Fibroblast of skin of left quadriceps (primary cell): Measurements from ENCODE around the gene FMN2.

Experiments used
- DNase-seq, 2 experiments: peaks; one replicate each; pipeline ENCODE4 v3.0.0-alpha.2; 2013; ENCODE audit warnings: low read depth in 2 of 2

The FMN2 gene

DNA sequence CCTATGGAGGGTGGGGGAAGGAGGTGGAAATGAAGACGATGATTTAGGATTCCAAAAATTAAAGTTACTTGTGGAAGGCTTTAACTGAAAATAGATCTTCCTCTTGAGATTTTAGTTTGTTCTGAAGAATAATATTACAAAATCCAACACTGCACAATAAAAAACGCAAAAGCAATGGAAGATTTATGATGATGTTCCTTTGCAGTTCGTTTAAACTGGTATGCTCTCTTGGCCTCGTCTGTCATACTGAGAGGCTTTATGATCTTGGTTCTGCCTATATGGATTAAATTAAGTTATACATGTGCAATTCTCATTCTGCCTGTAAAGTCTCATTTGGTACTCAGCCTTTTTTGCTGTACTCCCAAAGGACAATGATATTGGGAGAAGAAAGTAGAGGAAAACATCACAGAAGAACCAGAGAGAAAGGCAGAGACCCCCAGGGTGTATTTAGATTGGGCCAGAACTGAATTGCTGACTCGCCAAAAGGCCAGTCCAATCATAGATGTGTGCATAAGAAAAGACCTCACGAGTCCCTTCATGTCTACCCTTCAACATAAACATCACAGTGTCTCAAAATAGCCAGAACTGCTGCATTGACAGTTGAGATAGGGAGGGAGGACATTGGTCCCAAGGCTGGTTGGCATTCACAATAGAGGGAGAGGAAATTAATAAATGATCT is 331.7 kb downstream of the FMN2 start:
- no peak for DNase-seq

DNA sequence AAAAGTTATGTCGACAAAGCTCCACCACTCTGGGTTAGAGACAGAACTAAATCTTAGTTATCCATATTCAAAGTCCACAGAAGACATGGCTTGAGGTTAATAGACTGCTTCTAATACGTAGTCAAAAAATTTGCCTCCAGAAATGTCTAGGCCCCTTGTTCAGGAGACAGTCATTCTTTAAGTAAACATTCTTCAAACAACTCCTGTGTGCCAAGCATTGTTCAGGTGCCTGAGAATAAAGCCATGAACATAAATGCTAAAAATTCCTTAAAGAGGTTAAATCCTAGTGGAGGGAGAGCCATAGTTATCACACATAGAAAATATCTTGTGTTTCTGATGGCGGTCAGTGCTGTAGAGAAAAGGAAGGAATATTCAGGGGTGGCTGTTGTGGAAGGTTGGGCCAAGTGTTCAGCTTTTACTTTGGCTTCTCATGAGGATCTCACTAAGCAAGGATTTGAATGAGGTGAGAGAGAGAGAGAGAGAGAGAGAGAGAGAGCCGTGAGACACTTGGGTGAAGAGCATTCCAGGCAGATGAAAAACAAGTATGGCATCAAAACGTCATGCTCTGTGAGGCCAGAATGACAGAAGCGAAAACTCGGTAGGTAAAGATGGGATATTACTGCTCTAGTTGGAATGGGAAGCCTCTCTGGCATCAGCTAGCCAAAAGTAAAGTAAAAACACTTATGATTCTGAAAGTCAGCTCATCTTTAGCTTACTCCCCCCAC is 333.2 kb downstream of the FMN2 start:
- no peak for DNase-seq

DNA sequence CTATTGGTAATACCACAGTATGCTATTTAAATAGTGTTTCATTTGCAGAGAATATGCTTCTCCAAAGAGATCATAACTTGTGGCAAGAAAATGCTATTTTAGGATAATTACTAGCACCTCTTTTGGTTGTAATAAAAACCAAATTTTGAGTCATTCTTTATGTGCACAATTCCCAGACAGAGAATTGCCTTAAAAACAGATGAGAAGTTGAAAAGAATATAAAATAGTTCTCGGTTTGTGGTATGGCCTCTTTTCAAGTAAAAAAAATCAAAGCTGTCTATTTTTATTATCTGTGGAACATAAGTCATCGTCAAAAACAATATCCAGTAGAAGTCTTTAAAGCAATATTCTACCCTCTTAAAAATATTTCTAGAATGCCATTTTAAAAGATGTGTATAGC is 334.4 kb downstream of the FMN2 start:
- DNase-seq, result peak in 1 of 2 experiments; percentile 38

DNA sequence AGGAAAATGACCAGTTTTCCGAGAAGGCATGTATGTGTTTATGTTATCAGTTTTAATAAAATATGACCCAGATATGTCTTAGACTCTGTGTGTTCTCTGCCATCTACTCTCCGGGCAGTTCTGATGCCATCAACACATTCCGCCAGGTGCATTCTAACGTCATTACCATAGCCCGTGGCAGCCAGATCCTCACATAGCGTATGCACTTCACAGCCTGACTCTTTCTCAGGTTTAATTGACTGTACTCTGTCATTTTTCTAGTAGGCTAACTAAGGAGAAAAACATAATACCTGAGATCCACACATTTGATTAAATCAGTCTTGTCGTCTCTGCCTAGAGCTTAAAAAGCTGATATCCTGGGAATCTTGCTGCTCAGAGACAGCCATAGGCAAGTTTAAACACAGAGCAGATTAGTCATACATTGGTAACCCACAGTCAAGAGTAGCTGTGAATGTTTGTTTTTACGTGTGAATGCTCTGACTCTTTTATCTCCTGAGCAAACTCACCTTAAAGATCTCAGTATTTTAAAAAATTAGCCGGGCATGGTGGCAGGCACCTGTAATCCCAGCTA is 344.4 kb downstream of the FMN2 start:
- DNase-seq, result no peak

DNA sequence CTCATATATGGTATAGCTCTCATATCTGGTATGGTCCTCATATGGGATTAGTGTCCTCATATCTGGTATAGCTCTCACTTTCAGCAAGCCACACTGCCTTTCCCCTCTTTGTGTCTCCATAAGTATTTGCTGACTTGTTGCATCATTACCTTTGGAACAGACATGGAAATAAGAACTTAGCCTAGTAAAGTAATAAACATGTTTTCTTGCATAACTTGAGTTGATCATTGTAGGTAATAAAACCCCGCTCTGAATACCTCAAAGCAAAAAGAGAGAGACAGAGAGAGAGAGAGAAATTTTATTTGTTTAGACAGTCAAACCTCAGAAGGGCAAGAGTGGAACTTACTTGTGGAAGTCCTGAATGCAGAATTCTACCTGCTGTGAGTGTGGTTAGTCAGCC is 350.0 kb downstream of the FMN2 start:
- DNase-seq, result no peak

DNA sequence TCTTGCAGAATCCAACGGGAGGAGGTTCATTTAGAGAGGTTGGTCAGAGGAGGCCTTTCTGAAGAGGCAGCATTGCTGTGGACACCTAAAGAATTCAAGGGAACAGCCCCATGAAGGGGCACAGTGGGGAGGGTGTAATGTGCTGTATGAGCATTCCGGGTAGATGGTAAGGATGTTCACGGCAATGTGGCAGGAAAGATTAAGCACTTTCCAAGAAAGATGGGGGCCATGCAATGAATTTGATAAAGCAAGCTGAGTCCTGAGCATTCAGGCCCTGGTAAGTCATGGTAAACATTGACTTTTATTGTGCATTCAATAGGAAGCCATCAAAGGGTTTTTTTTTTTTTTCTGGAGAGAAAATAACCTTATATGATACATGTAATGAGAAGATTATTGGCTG is 353.7 kb downstream of the FMN2 start:
- no peak for DNase-seq

DNA sequence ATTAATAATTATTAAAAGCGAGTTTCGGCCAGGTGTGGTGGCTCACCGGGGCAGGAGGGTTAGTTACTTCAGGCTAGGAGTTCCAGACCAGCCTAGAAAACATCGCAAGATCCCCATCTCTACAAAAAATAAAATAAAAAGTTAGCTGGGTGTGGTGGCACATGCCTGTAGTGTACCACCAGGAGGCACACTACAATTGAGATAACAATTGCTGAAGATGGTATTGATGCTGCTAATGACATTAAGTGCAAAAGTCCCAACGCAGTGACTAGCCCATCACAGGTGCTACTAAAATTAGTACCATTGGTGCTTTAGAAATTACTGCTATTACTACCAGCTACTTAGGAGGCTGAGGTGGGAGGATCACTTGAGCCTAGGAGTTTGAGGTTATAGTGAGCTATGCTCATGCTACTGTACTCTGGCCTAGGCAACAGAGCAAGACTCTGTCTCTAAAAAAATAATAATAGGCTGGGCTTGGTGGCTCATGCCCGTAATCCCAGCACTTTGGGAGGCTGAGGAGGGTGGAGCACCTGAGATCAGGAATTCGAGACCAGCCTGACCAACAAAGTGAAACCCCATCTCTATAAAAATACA is 363.6 kb downstream of the FMN2 start:
- no peak for DNase-seq

DNA sequence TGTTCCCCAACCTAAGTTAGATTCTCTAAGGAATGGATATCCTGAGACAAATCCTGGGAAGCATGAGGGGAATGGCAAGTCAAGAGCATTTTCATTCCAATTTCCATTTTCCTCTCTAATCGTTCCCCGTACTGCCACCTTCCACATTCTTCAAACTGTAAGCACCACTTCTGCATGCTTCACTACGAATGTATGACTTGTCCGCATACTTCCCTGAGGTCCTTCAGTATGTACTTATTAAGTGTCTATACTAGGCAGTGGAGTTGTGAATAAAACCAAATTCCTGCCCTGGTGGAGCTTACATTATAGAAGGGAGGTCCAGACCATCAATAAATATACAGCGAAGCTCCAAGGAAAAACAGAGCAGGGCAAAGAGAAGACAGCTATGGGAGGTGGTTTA is 365.5 kb downstream of the FMN2 start:
- no peak for DNase-seq

DNA sequence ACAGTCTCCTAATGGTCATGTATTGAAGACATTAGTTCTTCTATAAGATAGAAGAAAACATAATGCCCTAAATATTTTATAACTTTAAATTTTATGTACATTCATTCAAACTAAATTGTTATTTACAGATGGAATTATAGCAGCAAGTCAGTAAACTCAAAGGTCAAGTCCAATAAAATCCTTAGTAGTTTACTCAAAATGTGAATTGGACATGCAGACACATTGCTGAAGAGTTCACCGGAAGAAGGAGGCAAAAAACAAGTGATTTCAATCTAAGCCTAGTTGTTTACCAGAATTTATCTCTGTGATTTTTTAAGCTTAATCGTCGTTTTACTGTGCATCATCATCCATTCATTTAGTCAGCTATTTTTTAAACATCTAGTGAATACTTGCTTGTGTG is 370.6 kb downstream of the FMN2 start:
- DNase-seq, result no peak

DNA sequence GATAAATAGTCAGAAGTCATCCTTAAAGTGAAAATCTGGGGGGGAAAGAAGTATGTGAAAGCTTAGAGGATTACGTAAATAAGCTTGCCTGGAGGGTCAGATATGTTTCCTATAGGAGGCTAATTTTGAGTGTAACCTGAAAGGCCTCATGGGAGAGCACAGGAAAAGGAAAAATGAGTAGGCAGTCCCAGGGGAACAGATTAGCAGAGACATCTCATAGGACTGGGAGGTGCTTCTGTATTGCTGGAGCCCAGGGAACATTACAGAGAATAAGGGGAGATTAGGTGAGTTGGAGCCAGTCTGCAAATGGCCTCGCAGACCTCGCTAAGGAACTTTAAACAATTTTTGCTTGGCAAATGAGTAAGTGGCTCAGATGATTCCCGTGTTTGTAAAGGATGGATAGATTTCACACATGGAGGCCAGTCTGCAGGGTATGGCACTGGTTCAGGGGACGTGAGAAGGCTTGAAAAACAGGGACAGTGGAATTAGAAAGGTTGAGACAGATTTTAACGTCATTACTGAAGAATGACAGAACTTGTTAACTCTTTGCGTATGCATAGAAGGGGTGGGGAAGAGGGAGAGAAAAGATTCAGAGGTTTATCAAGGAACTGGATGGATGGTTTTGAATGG is 371.2 kb downstream of the FMN2 start:
- peak in 1 of 2 experiments; percentile 36 for DNase-seq

DNA sequence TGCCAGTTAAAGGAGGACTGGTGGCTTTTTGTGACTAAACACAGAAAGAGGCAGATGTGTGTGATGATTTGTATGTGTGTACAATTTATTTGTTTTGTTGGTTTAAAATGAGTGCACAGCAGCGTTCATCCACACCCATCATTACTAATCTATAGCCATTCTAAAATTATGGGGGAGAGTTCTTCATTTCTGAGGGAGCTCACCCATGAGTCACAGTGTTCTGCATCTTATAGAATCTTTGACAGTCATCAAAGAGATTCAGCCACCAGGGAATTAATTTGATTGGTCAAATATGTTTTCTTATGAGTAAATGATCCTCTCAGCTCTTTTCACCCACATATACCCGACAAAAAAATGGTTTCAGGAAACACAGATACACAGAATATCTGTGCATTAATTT is 372.4 kb downstream of the FMN2 start:
- peak in 1 of 2 experiments; percentile 21 for DNase-seq

DNA sequence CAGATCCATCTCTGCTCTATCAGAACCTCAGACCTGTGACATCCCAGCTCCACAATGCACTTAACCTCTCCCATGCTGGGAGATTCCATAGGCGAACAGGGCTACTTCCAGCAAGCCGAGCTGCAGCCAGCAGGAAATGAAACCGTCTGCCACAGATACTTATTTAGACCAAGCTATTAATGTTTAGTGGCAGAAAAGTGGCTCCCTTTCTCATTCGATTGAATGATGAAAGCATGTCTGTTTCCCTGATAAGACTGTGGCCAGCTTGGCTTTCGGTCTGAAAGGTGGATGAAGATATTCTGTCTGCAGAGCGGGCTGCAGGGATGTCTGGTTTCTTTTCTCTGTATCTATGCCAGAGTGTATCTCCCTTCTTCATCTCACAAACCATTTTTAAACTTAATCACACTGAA is 373.9 kb downstream of the FMN2 start:
- DNase-seq, result peak in 1 of 2 experiments; percentile 14

DNA sequence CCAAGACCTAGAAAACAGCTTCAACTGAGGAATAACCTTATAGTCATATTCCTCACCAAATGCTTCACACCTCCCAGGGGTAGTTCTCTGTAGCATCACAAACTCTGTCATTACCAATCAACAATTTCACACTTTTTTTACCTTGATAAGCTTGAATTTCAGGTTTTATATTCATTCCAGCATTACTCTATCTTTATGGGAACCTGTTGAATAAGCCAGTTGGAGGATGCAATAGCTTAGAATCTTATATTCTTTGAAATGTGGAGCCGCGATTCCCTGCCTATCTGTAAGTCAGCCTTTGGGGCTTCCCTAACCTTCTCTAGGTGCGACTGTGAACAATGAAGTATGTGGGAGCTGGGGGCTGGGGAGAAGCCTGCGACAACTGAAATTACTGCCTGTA is 374.8 kb downstream of the FMN2 start:
- DNase-seq, result no peak

DNA sequence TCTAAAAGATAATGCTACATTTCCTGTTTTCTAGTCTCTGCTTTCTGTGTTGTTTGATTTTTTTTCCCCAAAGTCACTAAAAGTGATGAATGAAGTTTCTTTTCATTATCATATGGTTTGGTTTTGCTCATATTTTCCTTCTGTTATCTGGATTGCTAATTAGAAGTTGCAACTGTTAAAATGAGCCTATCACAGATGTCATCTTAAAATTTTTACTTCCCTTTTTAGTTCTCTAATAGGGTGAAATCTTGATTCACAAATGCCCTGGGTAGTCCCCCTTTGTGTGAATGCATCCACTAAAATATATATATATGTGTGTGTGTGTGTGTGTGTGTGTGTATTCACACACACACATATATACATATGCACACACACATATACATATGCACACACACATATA is 376.2 kb downstream of the FMN2 start:
- DNase-seq, result no peak

DNA sequence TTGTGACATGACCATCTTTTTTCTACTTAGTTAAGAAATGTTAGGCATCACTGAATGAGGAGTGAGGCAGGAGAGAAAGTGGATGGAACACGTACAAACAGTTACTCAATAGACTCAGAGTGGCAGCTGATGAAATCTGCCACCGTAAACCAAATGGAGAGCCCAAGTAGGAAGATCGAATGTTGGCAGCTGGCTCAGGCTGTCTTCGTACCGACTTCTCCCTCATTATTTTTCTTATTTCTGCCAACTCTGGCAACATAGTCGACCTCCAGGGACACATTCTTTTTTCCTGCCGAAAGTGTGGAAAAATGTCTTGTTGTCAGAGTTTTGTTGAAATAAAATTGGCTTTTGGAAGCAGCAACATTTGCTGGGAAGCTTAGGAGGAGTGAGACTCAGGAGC is 377.0 kb downstream of the FMN2 start:
- DNase-seq, result no peak

DNA sequence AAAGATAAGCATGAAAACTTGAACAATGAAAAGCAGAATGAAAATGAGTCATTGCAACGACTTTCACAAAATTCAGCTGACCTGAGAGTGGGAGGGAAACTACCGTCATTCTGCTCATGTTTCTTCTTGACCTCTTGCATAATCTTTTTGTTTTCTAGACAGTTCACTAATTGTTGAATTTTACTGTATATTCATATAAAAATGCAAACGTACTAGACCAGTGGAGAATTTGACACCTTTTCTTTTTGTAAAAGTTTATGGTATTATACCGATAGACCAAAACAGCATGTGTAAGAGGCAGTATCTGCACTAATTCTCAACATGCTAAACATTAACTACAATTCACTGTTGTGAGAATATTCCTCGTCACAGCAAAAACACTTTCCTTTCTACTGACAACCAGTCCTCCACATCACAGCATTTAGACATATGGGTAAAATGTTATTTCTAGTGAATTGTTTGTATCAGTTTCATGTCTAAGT is 382.5 kb downstream of the FMN2 start:
- no peak for DNase-seq

DNA sequence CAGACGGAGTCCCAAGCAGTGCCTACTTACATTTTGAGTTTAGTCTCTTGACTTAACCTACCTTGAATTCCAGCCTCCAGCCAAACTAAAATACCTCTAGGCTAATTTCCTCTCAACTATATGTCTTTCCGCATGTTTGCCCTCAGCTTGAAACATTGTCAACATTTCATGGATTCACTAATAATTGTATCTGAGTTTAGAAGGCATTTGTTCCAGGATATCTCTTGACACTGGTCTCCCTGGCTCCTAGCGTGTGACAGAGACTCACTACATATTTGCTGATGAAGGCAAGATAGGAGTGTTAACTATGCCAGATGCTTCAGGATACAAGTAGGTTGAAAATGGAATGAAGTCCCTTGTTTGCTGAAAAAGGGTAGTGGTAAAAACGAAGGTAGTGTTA is 384.1 kb downstream of the FMN2 start:
- DNase-seq, result no peak

DNA sequence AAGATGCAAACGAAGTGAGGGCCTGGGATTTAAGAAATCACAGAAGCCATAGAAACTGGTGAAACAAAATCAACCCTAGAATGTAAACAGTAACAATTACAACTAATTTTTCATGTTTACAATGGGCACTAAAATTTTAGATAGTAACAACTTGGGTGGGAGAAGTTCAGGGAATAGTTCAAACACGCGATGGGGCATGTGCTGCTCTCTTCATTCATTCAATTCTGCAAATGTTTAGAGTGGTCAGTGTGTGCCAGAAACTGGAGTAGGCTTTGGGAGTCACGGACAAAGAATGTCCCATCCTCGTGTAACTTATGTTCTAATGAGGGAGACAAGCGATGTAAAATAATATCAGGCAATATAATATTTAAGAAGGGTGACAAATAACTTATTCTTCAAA is 386.9 kb downstream of the FMN2 start:
- DNase-seq, result no peak

DNA sequence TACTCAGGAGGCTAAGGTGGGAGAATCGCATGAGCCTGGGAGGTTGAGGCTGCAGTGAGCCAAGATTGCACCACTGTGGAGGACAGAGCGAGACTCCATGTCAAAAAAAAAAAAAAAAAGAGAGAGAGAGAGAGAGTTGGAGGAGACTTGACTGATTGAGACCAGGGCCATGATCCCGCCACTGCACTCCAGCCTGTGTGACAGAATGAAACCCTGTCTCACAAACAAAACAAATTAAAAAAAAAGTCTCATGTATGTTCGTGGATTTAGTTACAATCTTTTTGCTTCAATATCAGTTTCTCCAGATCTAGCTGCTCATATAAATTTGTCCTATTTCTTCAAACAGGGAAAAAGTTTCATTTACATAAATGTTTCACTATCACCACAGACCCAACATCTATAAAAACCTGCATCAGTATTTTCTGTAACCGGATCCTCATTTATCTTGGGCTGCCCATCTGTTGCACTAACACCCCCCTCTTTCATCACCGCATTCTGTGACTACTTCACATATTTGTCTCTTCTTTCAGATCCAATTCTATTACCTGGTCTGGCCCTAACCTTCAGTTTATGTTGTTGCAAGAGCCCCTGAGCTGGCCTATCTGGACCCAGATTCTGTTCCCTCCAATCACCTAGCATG is 393.2 kb downstream of the FMN2 start:
- DNase-seq, result no peak

DNA sequence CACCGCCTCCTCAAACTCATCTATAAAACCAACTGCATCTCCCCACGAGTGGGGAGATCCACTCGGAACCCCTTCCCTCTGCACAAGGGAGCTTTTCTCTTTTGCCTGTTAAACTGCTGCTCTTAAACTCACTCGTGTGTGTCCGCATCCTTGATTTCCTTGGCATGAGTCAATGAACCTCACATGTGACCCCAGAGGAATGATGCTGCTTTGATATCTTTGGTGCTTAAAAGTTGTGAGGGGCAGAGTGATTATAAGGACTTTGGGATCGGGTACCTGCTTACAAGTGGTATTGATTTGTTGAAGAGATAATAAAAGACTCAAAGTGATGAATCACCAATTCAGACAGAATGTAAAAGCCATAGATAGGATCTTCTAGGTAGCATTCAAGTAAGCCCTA is 394.9 kb downstream of the FMN2 start:
- DNase-seq, result no peak

DNA sequence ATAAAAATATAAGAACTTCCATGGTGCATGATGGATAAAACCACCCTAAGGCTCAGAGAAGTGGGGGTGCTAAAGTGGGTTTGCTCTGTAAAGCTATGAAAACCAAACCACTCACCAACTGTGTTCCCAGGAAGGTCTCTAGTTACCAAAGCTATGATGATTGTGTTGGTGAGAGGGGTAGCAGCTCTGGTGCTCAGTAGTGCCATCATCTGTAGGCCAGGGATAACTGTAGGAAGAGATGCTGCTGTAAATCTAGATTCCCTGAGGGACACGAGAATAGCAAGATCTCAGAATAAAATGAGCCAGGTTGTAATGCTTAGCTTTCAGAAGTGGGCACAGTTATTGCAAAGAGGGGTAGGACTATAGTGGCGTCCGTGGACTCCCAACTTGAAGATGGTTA is 395.8 kb downstream of the FMN2 start:
- DNase-seq, result no peak

DNA sequence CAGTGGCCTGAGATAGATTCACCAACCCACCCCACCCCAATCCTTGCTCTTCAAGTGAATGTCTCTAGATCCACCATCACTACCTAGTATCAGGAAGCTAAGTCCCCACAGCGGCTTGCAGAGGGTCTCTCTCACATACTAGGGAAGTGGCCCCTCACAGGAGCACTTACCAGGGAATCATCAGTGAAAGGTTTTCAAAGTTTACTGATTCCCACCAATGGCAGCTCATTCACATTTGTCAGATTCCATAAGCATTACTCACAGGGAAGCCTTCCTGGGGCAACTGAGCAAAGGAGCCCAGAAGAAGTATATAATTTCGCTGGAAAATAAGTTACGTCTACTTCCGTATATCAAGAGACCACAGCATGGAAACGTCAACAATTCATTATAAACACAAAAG is 399.5 kb downstream of the FMN2 start:
- peak in 1 of 2 experiments; percentile 46 for DNase-seq
